ENCODE results near the gene HPCAL1. TPM values are rescaled to one million over a fixed set of nuclear protein-coding genes. Genes with fewer than 3 reads are reported as not detected.

The HPCAL1 gene
- total RNA-seq, 1 donor from 2014 or later: 12.3 TPM

DNA sequence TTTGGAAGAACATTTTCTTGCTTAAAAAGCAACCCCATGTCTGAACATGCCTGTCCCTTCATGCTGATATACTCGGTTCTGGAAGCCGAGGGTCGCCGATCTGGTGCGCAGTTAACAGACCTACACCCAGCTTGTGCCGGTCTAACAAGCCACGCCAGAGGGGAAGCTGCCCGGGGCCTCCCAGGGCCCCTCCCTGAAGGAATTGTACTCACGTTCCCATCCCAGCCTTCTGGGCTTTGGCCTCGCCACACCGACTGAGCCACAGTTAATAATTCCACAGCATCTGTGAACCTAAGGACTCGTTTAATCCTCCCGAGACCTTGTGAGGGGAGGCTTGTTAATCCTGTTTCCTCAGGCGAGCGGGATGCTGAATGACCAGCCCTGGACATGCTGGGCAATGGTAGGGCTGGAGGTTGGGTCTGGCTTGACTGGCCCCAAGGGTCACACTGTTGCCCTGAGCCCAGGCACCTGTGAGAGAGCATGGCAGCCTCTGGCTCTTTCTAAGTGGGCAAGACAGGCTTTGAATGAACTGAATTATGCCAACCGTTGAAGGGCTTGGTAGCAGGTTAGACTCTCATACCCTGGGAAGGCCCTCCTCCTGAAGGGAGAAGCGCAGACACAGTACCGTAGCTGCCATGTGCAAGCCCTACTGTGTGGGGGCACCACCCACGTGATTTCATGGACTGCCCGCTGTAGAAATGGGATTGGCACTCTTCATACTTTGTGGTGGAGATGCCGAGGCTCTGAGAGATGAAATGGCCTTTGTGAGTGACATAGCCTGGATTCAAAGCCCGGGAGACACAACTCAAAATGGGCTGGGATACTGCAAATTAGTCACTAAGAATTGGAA lies 173.3 kb downstream of the HPCAL1 start:
- no peak for FAIRE-seq
- Mint-ChIP-seq H3K9me3 (ENCODE audit: unreplicated experiment) (no peaks in the 10 kb centered on the region), H3K27ac (ENCODE audit: unreplicated experiment) (no peak overlapping the region)

DNA sequence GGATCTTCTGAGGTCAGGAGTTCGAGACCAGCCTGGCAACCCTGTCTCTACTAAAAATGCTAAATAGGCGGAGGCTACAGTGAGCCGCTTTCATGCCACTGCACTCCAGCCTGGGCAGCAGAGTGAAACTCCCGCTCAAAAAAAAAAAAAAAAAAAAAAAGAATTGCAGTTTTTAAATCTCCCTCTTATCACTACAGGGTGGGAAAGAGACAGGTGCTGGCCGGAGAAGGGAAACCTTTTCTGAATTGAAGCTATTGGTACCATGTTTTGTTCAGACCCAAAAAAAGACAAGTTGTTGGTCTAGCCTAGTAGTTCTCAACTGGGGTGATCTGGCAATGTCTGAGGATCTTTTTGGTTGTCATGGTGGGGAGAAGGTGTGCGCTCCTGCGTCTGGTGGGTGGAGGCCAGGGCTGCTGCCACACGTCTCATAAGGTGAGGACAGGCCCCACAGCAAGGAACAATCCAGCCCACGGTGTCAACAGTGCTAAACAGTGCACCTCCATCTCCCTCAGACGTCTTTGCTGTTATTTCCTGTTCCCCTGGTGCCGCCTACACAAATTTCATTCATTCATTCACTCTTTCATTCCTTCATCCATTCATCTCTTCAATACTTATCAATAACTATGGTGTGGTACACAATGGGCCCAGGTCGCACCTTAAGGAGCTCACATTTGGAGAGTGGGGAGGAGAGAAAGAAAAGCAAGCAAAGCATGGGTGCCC lies 174.2 kb downstream of the HPCAL1 start:
- Histone ChIP-seq H3K4me1 (ENCODE audit: insufficient read depth, low read length) (peaks cover 2% of the 10 kb centered on the region), H3K9ac (ENCODE audit: low read length) (no peak overlapping the region), H2AFZ (ENCODE audit: low read depth, low read length) (no peak overlapping the region), H3K4me3 (ENCODE audit: insufficient read depth, low read depth, low read length) (no peak overlapping the region), H3K27me3 (ENCODE audit: insufficient read depth, low read length) (peaks cover 4% of the 10 kb centered on the region), H3K9me3 (ENCODE audit: insufficient read depth, low read depth, low read length) (no peaks in the 10 kb centered on the region), H3K79me2 (ENCODE audit: insufficient read depth, low read length) (no peaks in the 10 kb centered on the region), H3K27ac (ENCODE audit: low read depth, low read length) (no peak overlapping the region), H3K4me2 (ENCODE audit: low read length) (no peak overlapping the region), H3K36me3 (ENCODE audit: insufficient read depth, low read length) (no peaks in the 10 kb centered on the region), H4K20me1 (ENCODE audit: insufficient read depth, low read length) (no peaks in the 10 kb centered on the region)
- H3K36me3 Mint-ChIP-seq (ENCODE audit: low read depth, unreplicated experiment): no peaks in the 10 kb centered on the region
- DNase-seq (ENCODE audit: low read depth) (no peak), FAIRE-seq (no peak)
- H3K9me3 Mint-ChIP-seq (ENCODE audit: unreplicated experiment): no peaks in the 10 kb centered on the region
- peaks cover 49% of the 10 kb centered on the region for H3K27me3 Mint-ChIP-seq (ENCODE audit: low read depth, unreplicated experiment)
- H3K4me3 Mint-ChIP-seq (ENCODE audit: unreplicated experiment): no peak overlapping the region
- no peak for TF ChIP-seq EZH2 (IDR thresholded peaks at IDR 0.05; ENCODE audit: insufficient read depth, low read length)
- TF ChIP-seq, protein P1, sequence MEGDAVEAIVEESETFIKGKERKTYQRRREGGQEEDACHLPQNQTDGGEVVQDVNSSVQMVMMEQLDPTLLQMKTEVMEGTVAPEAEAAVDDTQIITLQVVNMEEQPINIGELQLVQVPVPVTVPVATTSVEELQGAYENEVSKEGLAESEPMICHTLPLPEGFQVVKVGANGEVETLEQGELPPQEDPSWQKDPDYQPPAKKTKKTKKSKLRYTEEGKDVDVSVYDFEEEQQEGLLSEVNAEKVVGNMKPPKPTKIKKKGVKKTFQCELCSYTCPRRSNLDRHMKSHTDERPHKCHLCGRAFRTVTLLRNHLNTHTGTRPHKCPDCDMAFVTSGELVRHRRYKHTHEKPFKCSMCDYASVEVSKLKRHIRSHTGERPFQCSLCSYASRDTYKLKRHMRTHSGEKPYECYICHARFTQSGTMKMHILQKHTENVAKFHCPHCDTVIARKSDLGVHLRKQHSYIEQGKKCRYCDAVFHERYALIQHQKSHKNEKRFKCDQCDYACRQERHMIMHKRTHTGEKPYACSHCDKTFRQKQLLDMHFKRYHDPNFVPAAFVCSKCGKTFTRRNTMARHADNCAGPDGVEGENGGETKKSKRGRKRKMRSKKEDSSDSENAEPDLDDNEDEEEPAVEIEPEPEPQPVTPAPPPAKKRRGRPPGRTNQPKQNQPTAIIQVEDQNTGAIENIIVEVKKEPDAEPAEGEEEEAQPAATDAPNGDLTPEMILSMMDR (IDR thresholded peaks at IDR 0.05; ENCODE audit: insufficient read depth, low read depth, low read length): no peak
- no peak overlapping the region for H3K27ac Mint-ChIP-seq (ENCODE audit: unreplicated experiment)
- no peaks in the 10 kb centered on the region for H3K4me1 Mint-ChIP-seq (ENCODE audit: low read depth, unreplicated experiment)

More for the DNA sequence above, 173.3 kb downstream of the HPCAL1 start:
- Mint-ChIP-seq H3K4me3 (ENCODE audit: unreplicated experiment) (no peak overlapping the region), H3K36me3 (ENCODE audit: low read depth, unreplicated experiment) (no peaks in the 10 kb centered on the region), H3K4me1 (ENCODE audit: low read depth, unreplicated experiment) (no peaks in the 10 kb centered on the region), H3K27me3 (ENCODE audit: low read depth, unreplicated experiment) (peaks cover 41% of the 10 kb centered on the region)
- TF ChIP-seq, protein P1 (IDR thresholded peaks at IDR 0.05; ENCODE audit: insufficient read depth, low read depth, low read length): no peak
- Histone ChIP-seq H4K20me1 (ENCODE audit: insufficient read depth, low read length) (no peaks in the 10 kb centered on the region), H3K4me1 (ENCODE audit: insufficient read depth, low read length) (peaks cover 2% of the 10 kb centered on the region), H3K9ac (ENCODE audit: low read length) (no peak overlapping the region), H3K4me3 (ENCODE audit: insufficient read depth, low read depth, low read length) (no peak overlapping the region), H3K27me3 (ENCODE audit: insufficient read depth, low read length) (peaks cover 3% of the 10 kb centered on the region), H3K79me2 (ENCODE audit: insufficient read depth, low read length) (no peaks in the 10 kb centered on the region), H3K9me3 (ENCODE audit: insufficient read depth, low read depth, low read length) (no peaks in the 10 kb centered on the region), H3K27ac (ENCODE audit: low read depth, low read length) (no peak overlapping the region), H3K36me3 (ENCODE audit: insufficient read depth, low read length) (no peaks in the 10 kb centered on the region), H2AFZ (ENCODE audit: low read depth, low read length) (no peak overlapping the region), H3K4me2 (ENCODE audit: low read length) (no peak overlapping the region)
- no peak for DNase-seq (ENCODE audit: low read depth)

Other genes starting within 250 kb of the HPCAL1 start
- gene CYS1, start 222.5 kb upstream of the HPCAL1 start, total RNA-seq: 3.7 and 4.8 TPM in 2 replicates
- 6.8 and 11.9 TPM in 2 replicates for gene RRM2, start 180.2 kb upstream of the HPCAL1 start, total RNA-seq
- gene ODC1, start 145.4 kb downstream of the HPCAL1 start, total RNA-seq: 85.3 and 119 TPM in 2 replicates